ENCODE measurements around the gene BCAS3. TPM values are rescaled to one million over a fixed set of nuclear protein-coding genes. Genes with fewer than 3 reads are reported as not detected.
"Not testable (repeated sequence)": the region's sequence is repeated elsewhere in the genome, so short reads cannot be mapped to it uniquely, and the experiment has no call there.

The BCAS3 gene
- 31.0 and 91.2 TPM in 2 replicates for total RNA-seq (2014; rRNA removed; shearing (Covaris generic))

DNA sequence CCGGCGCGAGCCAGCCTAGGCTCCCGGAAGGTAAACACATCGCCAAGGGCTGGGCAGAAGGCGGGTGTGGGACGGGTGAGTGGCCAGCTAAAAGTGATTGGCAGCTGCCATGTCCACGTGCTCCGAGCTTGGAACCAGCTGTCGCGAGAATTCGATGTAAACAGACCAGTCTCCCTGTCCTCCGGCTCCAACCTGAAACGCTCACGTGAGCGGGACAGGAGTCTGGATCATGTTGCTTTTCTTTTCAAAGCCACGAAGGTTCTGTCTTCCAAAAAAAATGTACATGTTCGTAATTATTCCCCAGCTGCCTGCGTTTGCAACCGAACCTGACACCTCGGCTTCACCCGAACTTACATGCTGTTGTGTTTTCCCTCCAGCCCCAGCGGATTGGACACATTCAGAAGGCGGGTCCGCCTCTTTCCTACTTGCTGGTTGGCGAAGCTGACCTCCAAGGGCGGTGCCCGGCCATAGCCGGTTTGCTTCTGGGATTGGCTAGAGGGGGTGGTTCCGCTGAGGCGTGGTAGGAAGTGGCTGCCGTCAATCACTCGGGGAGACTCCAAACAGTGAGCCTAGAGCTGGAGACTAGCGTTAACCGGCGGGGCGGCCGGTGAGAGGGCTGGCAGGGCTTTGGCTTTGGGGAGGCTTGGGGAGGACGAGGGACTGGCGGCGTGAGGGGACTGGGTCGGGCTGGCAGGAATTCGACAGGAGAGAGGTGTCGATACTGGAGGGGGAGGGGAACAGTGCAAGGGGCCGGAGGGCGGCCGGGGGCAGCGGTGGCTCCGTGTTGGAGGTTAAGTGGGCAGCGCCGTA lies at the start of gene BCAS3:
Gene BCAS3 (plus strand): TSS at position 544 of the 810 bp plus-strand sequence.
- DNase-seq (ENCODE audit: low spot score) = peak; percentile 100

DNA sequence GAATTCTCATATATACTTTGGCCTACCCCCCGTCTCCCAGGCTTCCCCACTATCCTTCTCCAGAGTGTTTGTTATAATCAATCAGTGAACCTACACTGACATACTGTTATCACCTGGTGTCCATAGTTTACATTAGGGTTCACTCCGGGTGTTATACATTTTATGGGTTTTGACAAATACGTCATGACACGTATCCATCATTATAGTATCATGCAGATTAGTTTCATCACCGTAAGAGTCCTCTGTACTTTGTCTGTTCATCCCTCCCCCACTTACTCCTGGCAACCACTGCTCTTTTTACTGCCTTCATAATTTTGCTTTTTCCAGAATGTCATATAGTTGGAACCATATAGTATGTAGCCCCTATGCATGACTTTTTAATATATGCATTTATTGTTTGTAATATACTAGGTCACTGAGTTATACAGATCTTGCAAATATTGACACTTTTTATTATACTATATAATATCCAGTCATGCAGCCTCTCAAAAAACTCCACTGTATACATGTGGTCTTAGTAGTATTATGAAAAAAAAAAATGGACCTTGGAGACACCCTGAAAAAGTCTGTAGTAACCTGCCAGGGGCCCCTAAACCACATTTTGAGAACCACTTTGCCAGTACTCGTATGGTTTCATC lies 49.3 kb upstream of the BCAS3 start:
- no peak for DNase-seq (ENCODE audit: low spot score)

DNA sequence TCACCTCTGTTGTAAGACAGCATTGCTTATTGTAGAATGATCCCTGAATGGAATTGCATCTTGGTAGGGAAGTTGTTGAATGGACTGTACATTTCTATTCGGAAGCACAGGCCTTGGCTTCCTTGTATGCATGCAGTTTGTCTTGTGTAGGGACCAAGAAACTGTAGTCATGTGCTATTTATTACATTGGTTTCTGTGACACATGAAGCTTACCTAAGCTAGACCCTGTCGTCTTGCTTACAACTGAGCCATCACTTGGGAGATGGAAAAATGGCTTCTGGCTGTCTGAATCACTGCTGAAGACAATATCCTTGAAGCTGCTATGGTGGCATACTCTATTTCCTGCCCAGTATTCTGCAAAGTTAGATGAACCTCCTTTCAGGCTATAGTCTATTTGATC lies 48.5 kb upstream of the BCAS3 start:
- DNase-seq (ENCODE audit: low spot score) = no peak

DNA sequence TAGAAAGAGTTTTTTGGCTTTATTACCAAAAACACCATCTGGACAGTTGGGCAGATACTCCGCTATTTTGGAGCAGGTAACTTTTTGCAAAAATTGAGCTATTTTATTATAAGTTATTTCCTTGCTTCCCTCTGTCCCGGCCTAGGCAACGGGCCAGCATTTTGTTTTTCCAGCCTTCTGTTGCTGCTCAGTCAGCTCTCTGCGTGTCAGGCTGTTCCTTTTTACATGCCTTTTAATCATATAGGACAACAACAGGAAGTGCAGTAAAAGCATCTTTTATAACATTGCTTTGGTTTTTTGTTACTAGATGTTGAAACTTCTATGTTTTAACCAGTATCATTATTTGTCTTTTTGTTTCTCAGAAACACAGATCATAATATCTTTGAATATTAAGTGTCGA lies 47.3 kb upstream of the BCAS3 start:
- DNase-seq (ENCODE audit: low spot score) = no peak

DNA sequence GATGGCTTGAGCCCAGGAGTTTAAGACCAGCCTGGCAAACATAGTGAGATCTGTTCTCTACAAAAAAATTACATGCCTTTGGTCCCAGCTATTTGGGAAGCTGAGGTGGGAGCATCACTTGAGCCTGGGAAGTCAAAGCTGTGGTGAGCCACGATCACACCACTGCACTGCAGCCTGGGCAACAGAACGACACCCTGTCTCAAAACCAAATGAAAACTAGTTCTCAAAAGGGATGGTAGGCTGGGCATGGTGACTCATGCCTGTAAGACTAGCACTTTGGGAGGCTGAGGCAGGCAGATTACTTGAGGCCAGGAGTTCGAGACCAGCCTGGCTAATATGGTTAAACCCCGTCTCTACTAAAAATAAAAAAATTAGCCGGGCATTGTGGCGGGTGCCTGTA lies 46.5 kb upstream of the BCAS3 start:
- DNase-seq (ENCODE audit: low spot score) = no peak

DNA sequence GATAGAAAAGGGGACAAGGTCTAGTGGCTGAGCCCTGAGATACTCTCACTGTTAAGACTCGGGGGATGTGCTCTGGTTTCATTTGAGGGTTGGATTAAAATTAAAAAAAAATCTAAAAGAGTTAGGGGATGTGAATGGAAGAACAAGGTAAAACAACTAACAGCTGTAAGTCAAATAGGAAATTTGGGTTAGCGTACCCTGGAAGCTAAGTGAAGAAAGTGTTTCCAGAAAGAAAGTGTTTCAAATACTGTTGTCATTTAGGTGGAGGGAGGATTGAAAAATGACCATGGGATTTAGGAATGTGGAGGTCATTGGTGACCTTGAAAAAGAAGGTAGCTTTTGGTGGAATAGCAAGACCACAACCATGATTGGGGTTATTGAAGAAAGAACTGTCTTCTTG lies 40.0 kb upstream of the BCAS3 start:
- DNase-seq (ENCODE audit: low spot score) = no peak

DNA sequence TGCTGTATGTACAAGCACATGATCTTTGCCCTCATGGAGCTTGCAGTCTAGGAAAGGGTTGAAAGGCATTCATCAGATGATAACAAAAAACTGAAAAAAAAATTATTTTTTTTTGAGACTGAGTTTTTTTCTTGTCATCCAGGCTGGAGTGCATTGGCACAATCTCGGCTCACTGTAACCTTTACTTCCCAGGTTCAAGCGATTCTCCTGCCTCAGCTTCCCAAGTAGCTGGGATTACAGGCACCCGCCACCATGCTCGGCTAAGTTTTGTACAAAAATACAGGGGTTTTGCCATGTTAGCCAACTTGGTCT lies 38.7 kb upstream of the BCAS3 start:
- no peak for DNase-seq (ENCODE audit: low spot score)

DNA sequence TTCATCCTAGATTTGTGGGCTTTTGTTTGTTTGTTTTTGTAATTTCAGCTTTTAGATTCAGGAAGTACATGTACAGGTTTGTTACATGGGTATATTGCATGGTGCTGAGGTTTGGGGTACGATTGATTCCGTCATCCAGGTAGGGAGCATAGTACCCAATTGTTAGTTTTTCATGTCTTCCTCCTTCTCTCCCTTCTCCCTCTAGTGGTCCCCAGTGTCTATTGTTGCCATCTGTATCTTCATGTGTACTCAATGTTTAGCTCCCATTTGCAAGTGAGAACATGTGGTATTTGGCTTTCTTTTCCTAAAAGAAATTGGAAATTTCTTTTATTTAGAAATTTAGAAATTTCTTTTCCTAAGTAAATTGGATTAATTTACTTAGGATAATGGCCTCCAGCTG lies 37.1 kb upstream of the BCAS3 start:
- DNase-seq (ENCODE audit: low spot score) = peak; percentile 31

DNA sequence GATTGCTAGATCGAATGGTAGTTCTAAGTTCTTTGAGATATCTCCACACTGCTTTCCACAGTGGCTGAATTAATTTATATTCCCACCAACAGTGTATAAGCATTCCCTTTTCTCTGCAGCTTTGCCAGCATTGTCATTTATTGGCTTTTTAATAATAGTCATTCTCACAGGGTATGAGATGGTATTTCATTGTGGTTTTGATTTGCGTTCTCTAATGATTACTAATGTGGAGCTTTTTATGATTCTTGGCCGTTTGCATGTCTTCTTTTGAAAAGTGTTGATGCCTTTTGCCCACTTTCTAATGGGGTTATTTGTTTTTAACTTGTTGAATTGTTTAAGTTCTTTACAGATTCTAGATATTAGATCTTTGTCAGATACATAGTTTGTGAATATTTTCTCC lies 36.5 kb upstream of the BCAS3 start:
- no peak for DNase-seq (ENCODE audit: low spot score)

DNA sequence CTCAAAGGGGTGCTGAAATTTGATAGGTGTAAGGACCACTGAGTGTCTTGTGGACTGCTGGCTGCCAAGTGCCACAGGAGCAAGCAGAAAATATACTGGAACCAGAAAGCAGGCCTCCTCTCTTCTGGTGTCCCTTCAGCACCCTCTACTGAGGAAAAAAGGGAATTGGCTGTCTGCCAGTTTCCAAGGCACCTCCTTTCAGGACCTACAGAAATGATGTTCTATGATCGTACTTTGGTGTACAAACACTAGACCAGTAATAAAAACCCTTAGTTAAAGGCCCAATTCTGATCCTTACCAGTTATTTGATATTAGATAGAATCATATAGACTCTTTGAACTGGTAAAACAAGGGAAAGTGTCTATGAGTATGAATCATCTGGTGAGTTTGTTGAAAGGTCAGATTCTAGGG lies 35.8 kb upstream of the BCAS3 start:
- DNase-seq (ENCODE audit: low spot score) = peak; percentile 86

DNA sequence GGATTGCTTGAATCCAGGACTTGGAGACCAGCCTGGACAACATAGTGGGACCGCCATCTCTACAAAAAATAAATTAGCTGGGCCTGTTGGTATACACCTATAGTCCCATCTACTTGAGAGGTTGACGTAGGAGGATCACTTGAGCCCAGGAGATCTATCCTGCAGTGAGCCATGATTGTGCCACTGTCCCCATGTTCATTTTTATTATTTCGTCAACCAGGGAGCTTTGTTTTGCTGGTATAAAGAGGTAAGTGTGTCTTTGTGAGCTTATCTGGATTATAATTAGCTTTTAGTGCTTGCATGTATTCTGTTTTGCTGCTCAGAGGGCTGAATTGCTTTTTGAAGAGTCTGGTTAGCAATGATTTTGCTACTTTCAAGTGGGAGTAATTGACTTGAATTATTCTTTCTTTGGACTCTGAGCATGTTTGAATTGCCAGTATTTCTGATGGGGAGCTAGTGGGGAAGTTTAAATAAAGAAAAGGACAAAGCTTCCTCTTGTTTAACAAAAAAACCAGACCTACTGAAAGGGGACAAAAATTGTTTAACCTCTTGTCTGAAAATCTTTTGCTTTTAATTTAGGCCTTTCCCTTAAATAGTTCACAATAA lies 31.6 kb upstream of the BCAS3 start:
- no peak for DNase-seq (ENCODE audit: low spot score)

DNA sequence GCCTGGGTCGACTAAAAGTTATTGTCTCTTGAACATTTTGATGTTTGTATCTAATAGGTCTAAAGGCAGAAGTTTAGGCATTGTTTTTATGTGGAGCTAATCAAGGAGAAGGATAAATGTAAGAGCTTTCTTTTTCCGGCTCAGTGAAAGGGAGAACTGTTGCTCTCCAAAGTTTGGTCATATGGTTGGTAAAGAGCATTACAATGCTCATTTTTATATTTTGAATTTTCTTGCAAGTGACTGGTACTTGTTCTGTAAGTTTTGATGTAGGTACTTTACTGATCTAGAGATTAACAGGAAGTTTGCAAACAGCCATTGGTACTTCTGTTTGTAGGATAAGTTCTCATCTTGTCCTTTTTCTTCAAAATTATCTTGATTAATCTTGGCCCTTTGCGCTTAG lies 30.9 kb upstream of the BCAS3 start:
- DNase-seq (ENCODE audit: low spot score) = no peak

DNA sequence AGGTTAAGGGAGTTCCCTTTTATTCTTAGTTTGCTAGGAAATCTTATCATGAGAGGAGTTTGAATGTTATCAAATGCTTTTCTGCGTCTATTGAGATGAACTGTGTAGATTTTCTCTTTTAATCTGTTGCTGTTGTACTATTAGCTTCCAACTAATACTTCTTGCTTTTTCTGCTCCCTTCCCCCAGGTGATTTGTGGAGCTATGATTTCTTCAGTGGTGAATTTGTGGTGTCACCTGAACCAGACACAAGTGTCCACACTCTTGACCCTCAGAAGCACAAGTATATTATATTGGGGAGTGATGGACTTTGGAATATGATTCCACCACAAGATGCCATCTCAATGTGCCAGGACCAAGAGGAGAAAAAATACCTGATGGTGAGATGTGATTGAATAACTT lies 29.9 kb upstream of the BCAS3 start:
- no peak for DNase-seq (ENCODE audit: low spot score)

DNA sequence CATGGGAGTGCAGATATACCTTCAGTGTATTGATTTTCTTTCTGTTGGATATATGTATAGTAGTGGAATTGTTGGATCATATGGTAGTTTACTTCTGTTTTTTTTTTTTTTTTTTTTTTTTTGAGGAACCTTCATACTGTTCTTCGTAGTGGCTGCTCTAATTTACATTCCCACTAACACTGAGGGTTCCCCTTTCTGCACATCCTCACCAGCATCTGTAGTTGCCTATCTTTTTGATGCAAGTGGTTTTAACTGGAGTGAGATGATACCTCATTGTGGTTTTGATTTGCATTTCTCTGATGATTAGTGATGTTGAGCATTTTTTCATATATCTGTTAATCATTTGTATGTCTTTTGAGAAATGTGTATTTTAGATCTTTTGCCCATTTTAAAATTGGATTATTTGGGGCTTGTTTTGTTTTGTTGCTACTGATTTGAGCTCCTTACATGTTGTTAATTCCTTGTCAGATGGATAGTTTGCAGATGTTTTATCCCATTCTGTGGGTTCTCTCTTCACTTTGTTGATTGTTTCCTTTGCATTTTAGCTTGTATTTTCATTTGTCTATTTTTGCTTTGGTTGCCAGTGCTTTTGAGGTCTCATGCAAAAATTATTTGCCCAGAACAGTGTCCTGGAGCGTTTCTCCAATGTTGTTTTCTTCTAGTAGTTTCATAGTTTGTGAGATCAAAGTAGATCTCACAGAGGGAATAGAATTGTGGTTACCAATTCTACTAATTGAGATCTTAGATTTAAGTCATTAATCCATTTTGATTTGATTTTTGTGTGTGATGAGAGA lies 25.0 kb upstream of the BCAS3 start:
- DNase-seq (ENCODE audit: low spot score) = no peak

DNA sequence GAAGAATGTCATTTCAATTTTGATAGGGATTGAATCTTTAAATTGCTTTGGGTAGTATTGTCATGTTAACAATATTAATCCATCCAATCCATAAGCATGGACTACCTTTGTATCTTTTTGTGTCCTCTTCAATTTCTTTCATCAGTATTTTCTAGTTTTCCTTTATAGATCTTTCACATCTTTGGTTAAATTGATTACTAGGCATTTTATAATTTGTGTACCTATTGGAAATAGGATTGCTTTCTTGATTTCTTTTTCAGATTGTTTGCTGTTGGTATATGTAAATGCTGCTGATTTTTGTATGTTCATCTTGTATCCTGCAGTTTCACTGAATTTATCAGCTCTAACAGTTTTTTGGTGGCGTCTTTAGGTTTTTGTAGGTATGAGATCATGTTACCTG lies 24.1 kb upstream of the BCAS3 start:
- no peak for DNase-seq (ENCODE audit: low spot score)

DNA sequence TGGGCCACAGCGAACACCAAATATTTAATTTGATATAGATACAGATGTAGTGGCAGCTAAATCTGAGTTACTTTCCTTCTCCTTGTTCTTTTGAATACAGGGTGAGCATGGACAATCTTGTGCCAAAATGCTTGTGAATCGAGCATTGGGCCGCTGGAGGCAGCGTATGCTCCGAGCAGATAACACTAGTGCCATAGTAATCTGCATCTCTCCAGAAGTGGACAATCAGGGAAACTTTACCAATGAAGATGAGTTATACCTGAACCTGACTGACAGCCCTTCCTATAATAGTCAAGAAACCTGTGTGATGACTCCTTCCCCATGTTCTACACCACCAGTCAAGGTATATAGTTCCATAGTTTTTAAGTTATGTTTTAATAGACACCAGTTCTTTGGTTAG lies 21.2 kb upstream of the BCAS3 start:
- no peak for DNase-seq (ENCODE audit: low spot score)

DNA sequence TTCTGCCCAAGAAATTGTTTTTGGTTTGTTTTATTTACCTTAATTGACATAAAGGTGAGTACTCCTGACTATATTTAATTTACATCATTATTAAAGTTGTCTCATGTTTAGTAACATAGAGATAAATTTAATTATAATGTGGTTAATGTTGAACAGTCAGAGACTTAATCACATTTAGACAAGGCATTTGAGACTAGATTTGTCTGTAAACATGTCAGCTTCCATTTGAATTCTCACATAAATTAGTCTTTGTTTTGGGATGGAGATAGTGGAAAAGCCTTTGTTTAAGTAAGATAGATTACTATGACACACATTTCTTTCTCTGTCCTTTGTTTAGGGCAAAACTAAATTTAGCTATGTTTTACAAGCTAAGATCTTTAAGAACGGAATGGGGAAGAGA lies 18.5 kb upstream of the BCAS3 start:
- DNase-seq (ENCODE audit: low spot score) = no peak

DNA sequence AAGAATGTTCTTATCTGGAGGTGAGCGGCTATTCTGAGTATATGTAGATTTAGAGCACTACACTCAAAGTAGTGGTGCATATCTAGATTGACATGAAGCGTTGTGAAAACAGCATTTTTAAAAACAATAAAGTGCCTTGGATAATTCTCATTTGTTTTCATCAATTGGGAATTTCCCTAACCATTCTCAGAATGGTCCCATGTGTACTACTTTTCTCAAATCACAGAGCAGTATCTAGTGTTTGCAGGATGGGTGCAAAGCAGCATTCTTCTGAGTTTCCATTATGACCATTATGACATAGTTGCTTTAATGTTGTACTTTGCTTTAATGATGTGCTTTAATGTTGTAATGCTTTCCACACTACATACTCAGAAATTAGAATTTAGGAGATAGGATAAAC lies 16.2 kb upstream of the BCAS3 start:
- no peak for DNase-seq (ENCODE audit: low spot score)

DNA sequence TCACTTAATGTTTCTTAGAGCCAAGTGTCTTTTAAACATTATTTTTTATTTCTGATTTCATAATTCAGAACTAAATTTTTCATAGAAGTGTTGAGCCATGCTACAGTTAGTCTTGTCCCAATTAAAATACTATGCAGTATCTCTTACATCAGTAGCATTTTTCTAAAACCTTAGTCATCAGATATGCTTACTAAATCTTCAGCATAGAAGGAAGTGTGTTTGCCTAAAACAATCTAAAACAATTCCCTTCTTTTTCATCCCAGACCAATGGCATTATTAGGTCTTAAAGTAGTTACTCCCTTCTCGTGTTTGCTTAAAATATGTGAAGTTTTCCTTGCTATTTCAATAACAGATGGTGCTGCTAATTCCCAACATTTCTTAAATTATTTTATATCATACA lies 13.6 kb upstream of the BCAS3 start:
- DNase-seq (ENCODE audit: low spot score) = no peak

DNA sequence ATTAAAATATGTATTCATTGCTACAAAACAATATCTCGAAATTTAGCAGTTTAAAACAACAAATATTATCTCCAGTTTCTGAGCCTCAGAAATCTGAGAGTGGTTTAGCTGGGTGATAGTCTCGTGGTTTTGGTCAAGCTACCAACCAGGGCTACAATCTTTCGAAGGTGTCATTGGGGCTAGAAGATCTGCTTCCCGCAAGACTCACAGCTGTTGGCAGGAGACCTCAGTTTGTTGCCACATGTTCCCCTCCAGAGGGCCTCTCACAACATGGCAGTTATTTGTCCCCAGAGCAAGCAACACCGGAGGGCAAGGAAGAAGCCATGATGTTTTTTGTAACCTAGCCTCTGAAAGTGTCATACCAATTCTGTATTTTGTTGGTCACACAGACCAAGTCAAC lies 12.0 kb upstream of the BCAS3 start:
- DNase-seq (ENCODE audit: low spot score) = no peak

DNA sequence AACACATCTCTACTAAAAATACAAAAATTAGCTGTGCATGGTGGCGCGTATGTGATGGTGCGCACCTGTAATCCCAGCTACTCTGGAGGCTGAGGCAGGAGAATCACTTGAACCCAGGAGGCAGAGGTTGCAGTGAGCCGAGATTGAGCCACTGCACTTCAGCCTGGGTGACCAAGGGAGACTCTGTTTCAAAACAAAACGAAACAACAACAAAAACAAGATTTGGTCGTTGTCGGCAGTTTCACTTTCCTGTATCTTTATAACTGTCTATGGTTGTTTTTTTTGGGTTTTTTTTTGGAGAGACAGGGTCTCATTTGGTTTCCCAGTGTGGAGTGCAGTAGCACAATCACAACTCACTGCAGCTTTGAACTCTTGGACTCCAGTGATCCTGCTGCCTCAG lies 8.9 kb upstream of the BCAS3 start:
- DNase-seq (ENCODE audit: low spot score) = not testable (repeated sequence)

DNA sequence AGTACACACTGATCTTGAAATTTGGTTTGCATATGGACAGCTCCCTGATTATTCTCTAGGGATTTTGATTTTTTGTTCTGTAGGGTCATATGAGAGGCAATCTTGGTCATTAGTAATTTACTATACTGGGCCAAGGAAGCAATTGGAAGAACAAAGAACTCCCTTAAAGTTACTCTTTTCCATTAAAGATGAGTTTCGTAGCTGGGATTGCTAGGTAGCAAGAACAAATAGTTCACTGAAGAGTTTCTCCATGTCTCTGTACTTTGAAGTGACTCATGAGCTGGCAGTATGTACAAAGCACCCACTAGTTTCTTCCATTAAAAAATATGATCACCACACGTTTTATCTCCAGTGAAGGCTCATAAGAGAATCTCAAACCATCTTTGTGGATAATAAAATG lies 6.2 kb upstream of the BCAS3 start:
- DNase-seq (ENCODE audit: low spot score) = no peak

DNA sequence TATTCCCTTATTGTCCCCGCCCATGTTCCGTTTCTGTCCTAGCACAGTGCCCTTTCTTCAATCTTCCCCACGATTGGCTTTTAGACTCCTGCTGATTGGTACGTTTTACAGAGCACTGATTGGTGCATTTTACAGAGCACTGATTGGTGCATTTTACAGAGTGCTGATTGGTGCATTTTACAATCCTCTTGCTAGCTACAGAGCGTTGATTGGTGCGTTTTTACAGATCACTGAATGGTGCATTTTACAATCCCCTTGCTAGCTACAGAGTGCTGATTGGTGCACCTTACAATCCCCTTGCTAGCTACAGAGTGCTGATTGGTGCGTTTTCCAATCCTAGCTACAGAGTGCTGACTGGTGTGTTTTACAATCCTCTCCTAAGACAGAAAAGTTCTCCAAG lies 3.0 kb upstream of the BCAS3 start:
- DNase-seq (ENCODE audit: low spot score) = peak; percentile 16

All from A172 (cell line).